DOHH2 (cell line): Measurements from ENCODE around the gene STAG2.

Experiments used
- H3F3A ChIP-seq: fragments of 200-600 bp; sonication (generic), shearing (Covaris generic); 2 replicates; pipeline ENCODE4 v1.6.0; 2016; ENCODE audit warnings: antibody characterized with exemption, mild to moderate bottlenecking; ENCODE audit not compliant: control insufficient read depth, insufficient read depth
- H3K27ac ChIP-seq: fragments of 200-600 bp; sonication (generic); 2 replicates; pipeline ENCODE4 v1.5.1; 2014; ENCODE audit warnings: low read depth, mild to moderate bottlenecking, low read length, moderate library complexity
- H3K27me3 ChIP-seq: fragments of 200-600 bp; sonication (generic); 2 replicates; pipeline ENCODE4 v1.6.1; 2014; ENCODE audit warnings: mild to moderate bottlenecking, low read length, mixed read lengths; ENCODE audit not compliant: control insufficient read depth
- H3K36me3 ChIP-seq: fragments of 200-600 bp; sonication (generic); 2 replicates; pipeline ENCODE4 v1.6.1; 2014; ENCODE audit warnings: mild to moderate bottlenecking, low read length, moderate library complexity, mixed read lengths; ENCODE audit not compliant: control insufficient read depth
- H3K4me1 ChIP-seq: fragments of 200-600 bp; sonication (generic); 2 replicates; pipeline ENCODE4 v1.6.1; 2014; ENCODE audit warnings: mild to moderate bottlenecking, low read length, mixed read lengths; ENCODE audit not compliant: control insufficient read depth
- H3K4me2 ChIP-seq: fragments of 200-600 bp; sonication (generic); 2 replicates; pipeline ENCODE4 v1.6.0; 2014; ENCODE audit warnings: mild to moderate bottlenecking, low read length, moderate library complexity
- H3K4me3 ChIP-seq: fragments of 200-600 bp; sonication (generic); 2 replicates; pipeline ENCODE4 v1.5.1; 2014; ENCODE audit warnings: mild to moderate bottlenecking, low read length, mixed read lengths
- H3K79me2 ChIP-seq: fragments of 200-600 bp; sonication (generic); 2 replicates; pipeline ENCODE4 v1.6.1; 2014; ENCODE audit warnings: mild to moderate bottlenecking, low read length, mixed read lengths; ENCODE audit not compliant: control insufficient read depth
- H3K9me2 ChIP-seq: fragments of 200-600 bp; sonication (generic); replicated peaks from 2 replicates; pipeline ENCODE4 v1.6.1; 2014; ENCODE audit warnings: mild to moderate bottlenecking, low read length, mixed read lengths; ENCODE audit not compliant: control insufficient read depth
- H3K9me3 ChIP-seq: fragments of 200-600 bp; sonication (generic); 2 replicates; pipeline ENCODE4 v1.6.1; 2014; ENCODE audit warnings: antibody characterized with exemption, low read length, mixed read lengths; ENCODE audit not compliant: control insufficient read depth, insufficient read depth
- H4K20me1 ChIP-seq: fragments of 200-600 bp; sonication (generic); 2 replicates; pipeline ENCODE4 v1.6.0; 2014; ENCODE audit warnings: low read depth, mild to moderate bottlenecking, antibody characterized with exemption, low read length, moderate library complexity; ENCODE audit not compliant: control insufficient read depth, insufficient read depth
- EZH2phosphoT487 ChIP-seq: fragments of 200-600 bp; sonication (generic); IDR thresholded peaks from 2 replicates; pipeline ENCODE4 v1.6.1; 2017; ENCODE audit warnings: borderline replicate concordance, mild to moderate bottlenecking, antibody characterized with exemption, low read length, moderate library complexity, mixed read lengths
- TF ChIP-seq, protein P1 (sequence below): fragments of 200-600 bp; sonication (generic); IDR thresholded peaks from one replicate; pipeline ENCODE4 v1.5.1; 2014; ENCODE audit warnings: antibody characterized with exemption, mild to moderate bottlenecking, low read depth, low read length; ENCODE audit not compliant: poor library complexity, severe bottlenecking

Gene STAG2

GRCh38 chrX:124010157-124010556 is 48.7 kb downstream of the STAG2 start:
- Histone ChIP-seq H3K4me1 (peaks cover 9% of the 10 kb centered on the region; the same call in 1 of the 2 replicates), H3K27me3 (no peaks in the 10 kb centered on the region), H3K9me3 (no peaks in the 10 kb centered on the region), H3K79me2 (peaks cover 98% of the 10 kb centered on the region), H3F3A (no peaks in the 10 kb centered on the region), H3K27ac (no peak overlapping the region), H3K4me2 (no peak overlapping the region), H3K4me3 (no peak overlapping the region), H4K20me1 (peaks cover 7% of the 10 kb centered on the region), H3K9me2 (no peaks in the 10 kb centered on the region), H3K36me3 (no peaks in the 10 kb centered on the region; the same call in 1 of the 2 replicates)
- TF ChIP-seq, protein P1, sequence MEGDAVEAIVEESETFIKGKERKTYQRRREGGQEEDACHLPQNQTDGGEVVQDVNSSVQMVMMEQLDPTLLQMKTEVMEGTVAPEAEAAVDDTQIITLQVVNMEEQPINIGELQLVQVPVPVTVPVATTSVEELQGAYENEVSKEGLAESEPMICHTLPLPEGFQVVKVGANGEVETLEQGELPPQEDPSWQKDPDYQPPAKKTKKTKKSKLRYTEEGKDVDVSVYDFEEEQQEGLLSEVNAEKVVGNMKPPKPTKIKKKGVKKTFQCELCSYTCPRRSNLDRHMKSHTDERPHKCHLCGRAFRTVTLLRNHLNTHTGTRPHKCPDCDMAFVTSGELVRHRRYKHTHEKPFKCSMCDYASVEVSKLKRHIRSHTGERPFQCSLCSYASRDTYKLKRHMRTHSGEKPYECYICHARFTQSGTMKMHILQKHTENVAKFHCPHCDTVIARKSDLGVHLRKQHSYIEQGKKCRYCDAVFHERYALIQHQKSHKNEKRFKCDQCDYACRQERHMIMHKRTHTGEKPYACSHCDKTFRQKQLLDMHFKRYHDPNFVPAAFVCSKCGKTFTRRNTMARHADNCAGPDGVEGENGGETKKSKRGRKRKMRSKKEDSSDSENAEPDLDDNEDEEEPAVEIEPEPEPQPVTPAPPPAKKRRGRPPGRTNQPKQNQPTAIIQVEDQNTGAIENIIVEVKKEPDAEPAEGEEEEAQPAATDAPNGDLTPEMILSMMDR = no peak
- no peak for TF ChIP-seq EZH2phosphoT487

GRCh38 chrX:124010566-124010965 is 49.1 kb downstream of the STAG2 start:
- TF ChIP-seq EZH2phosphoT487 = no peak
- TF ChIP-seq, protein P1 = no peak
- peaks cover 98% of the 10 kb centered on the region for H3K79me2 ChIP-seq
- no peaks in the 10 kb centered on the region for H3K27me3 ChIP-seq
- H3K9me2 ChIP-seq = no peaks in the 10 kb centered on the region
- H3F3A ChIP-seq = no peaks in the 10 kb centered on the region
- no peaks in the 10 kb centered on the region; the same call in 1 of the 2 replicates for H3K36me3 ChIP-seq
- H3K27ac ChIP-seq = no peak overlapping the region
- H3K9me3 ChIP-seq = no peaks in the 10 kb centered on the region
- no peak overlapping the region for H3K4me2 ChIP-seq
- H3K4me1 ChIP-seq = peaks cover 9% of the 10 kb centered on the region; the same call in 1 of the 2 replicates
- H3K4me3 ChIP-seq = no peak overlapping the region
- peaks cover 7% of the 10 kb centered on the region; the same call in 1 of the 2 replicates for H4K20me1 ChIP-seq

GRCh38 chrX:124015721-124016120 is 54.2 kb downstream of the STAG2 start:
- TF ChIP-seq EZH2phosphoT487 = no peak
- TF ChIP-seq, protein P1 = no peak
- H4K20me1 ChIP-seq = peaks cover 3% of the 10 kb centered on the region; the same call in 1 of the 2 replicates
- no peaks in the 10 kb centered on the region for H3K27me3 ChIP-seq
- H3K27ac ChIP-seq = no peak overlapping the region
- peaks cover 99% of the 10 kb centered on the region for H3K79me2 ChIP-seq
- peaks cover 6% of the 10 kb centered on the region; the same call in 1 of the 2 replicates for H3K4me1 ChIP-seq
- H3K4me2 ChIP-seq = no peak overlapping the region
- H3K9me3 ChIP-seq = no peaks in the 10 kb centered on the region
- H3K9me2 ChIP-seq = no peaks in the 10 kb centered on the region
- H3F3A ChIP-seq = no peaks in the 10 kb centered on the region
- H3K36me3 ChIP-seq = no peaks in the 10 kb centered on the region
- no peak overlapping the region for H3K4me3 ChIP-seq
